Right atrium auricular region (tissue), 2 donors: ENCODE results near the gene ABHD11. TPM values are rescaled to one million over a fixed set of nuclear protein-coding genes. Genes with fewer than 3 reads are reported as not detected.

Source experiments
- DNase-seq: peaks from one replicate; pipeline ENCODE4 v3.0.0-alpha.2; 2019; ENCODE audit warnings: low spot score
- H3K27ac ChIP-seq, 2 donors: fragments of 200-600 bp; sonication (generic); 1 replicate in 1 of 2; 2 replicates in 1 of 2; pipeline ENCODE4 v1.5.1; 2016 to 2019
- H3K27me3 ChIP-seq, 2 donors: fragments of 200-600 bp; sonication (generic); one replicate each; pipeline versions ENCODE4 v1.5.1 to v1.6.0; 2017 to 2019
- H3K36me3 ChIP-seq: fragments of 200-600 bp; sonication (generic); one replicate; pipeline ENCODE4 v1.5.1; 2016
- H3K4me1 ChIP-seq, 2 donors: fragments of 200-600 bp; sonication (generic); one replicate each; pipeline versions ENCODE4 v1.5.1 to v1.6.0; 2017 to 2019
- H3K4me3 ChIP-seq, 2 donors: fragments of 200-600 bp; sonication (generic); 1 replicate in 1 of 2; 2 replicates in 1 of 2; pipeline ENCODE4 v1.5.1; 2017 to 2019; ENCODE audit warnings: mild to moderate bottlenecking in 1 of 2, moderate library complexity in 1 of 2
- H3K9me3 ChIP-seq, 2 donors: fragments of 200-600 bp; sonication (generic); one replicate each; pipeline ENCODE4 v1.5.1; 2019
- CTCF ChIP-seq, 2 donors: fragments of 200-600 bp; sonication (generic); IDR thresholded peaks; one replicate each; pipeline ENCODE4 v1.5.1; 2019; ENCODE audit warnings: antibody characterized with exemption in 2 of 2
- total RNA-seq, 2 donors: library from RNA; depleted of rRNA; stranded (reverse); fragments of >200 nt; gene quantifications; one replicate each; pipeline ENCODE4 v1.1.0, GENCODE V29; 2016

Gene ABHD11
- total RNA-seq, 2 donors from 2014 or later = 15.5 to 31.5 TPM

GRCh38 chr7:73773700-73774517 is 35.3 kb upstream of the ABHD11 start:
- Histone ChIP-seq H3K27ac (no peak overlapping the region), H3K4me3 (no peak overlapping the region), H3K27me3 (peaks cover 0 to 5% of the 10 kb centered on the region in 2 donors), H3K9me3 (no peaks in the 10 kb centered on the region), H3K4me1 (peaks cover 0 to 18% of the 10 kb centered on the region in 2 donors), H3K36me3 (no peaks in the 10 kb centered on the region)
- no peak for DNase-seq
- no peak for TF ChIP-seq CTCF (IDR thresholded peaks at IDR 0.05)

- TF ChIP-seq CTCF (IDR thresholded peaks at IDR 0.05) = no peak
- no peak overlapping the region for H3K4me3 ChIP-seq
- no peak overlapping the region for H3K27ac ChIP-seq
- peaks cover 0 to 19% of the 10 kb centered on the region in 2 donors for H3K4me1 ChIP-seq
- no peaks in the 10 kb centered on the region for H3K9me3 ChIP-seq
- no peak for DNase-seq
- no peaks in the 10 kb centered on the region for H3K36me3 ChIP-seq
- peaks cover 0 to 11% of the 10 kb centered on the region in 2 donors for H3K27me3 ChIP-seq
Observed at GRCh38 chr7:73770860-73771670, 32.5 kb upstream of the ABHD11 start.

- H3K4me3 ChIP-seq = peak within 1 kb of the TSS in 1 of 2 donors; percentile 25
- peaks cover 0 to 11% of the 10 kb centered on the region in 2 donors for H3K27me3 ChIP-seq
- no peak for DNase-seq
- no peak within 1 kb of the TSS for H3K27ac ChIP-seq
- peaks cover 0 to 19% of the 10 kb centered on the region in 2 donors for H3K4me1 ChIP-seq
- TF ChIP-seq CTCF (IDR thresholded peaks at IDR 0.05) = no peak
- H3K9me3 ChIP-seq = no peaks in the 10 kb centered on the region
- no peaks in the 10 kb centered on the region for H3K36me3 ChIP-seq
Observed at GRCh38 chr7:73770002-73770859, 31.6 kb upstream of the ABHD11 start, which contains the start of gene CLDN3. Gene CLDN3, minus strand, starts transcription at chr7:73770270. Its CDS starts 221 bp downstream, at chr7:73770049.

GRCh38 chr7:73769481-73770001 is 30.9 kb upstream of the ABHD11 start:
- no peak for DNase-seq
- H3K27ac ChIP-seq = no peak overlapping the region
- H3K4me1 ChIP-seq = peaks cover 0 to 19% of the 10 kb centered on the region in 2 donors
- H3K4me3 ChIP-seq = peak overlapping the region in 1 of 2 donors; percentile 25
- H3K9me3 ChIP-seq = no peaks in the 10 kb centered on the region
- no peak for TF ChIP-seq CTCF (IDR thresholded peaks at IDR 0.05)
- H3K36me3 ChIP-seq = no peaks in the 10 kb centered on the region
- peaks cover 0 to 11% of the 10 kb centered on the region in 2 donors for H3K27me3 ChIP-seq
